HTERT RPE-1 (cell line): ENCODE data around the gene MRE11.
"Not testable (repeated sequence)": the region's sequence is repeated elsewhere in the genome, so short reads cannot be mapped to it uniquely, and the experiment has no call there.

Experiments
- in situ Hi-C: fragments of 300-500 bp; cut with MboI; formaldehyde crosslinking; loops from 4 replicates; pipeline ENCODE4 v1.14.3; 2020; ENCODE audit warnings: low sequenced_read_pairs

The MRE11 gene

DNA sequence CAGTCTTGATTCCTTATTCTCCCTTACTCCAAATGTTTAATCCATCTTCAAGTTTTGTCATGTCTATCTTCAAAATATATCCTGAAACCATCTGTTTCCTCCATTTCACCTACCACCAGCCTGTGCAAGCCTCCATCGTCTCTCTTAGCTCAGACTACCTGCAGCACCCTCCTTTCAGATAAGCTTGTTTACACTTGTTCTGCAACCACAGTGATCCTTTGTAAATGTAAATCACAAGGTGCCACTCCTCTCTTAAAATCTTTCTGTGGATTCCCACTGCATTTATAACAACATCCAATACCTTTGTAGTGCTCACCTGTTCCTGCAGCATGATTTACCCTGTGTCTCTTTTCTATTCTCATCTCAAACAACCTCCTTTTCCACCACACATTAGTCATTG is 60.6 kb downstream of the MRE11 start:
- in situ Hi-C loops: no loop called here

DNA sequence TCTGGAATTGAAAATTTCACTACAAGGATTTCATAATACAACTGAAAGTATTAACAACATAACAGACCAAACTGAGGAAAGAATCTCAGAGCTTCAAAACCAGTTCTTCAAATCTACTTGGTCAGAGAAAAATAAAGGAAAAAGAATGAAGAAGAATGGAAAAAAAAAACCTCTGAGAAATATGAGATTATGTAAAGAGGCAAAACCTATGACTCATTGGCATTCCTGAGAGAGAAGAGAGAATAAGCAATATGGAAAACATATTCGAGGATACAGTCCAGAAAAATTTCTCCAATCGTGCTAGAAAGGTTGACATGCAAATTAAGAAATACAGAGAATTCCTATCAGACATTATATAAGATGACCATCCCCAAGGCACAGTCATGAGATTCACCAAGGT is 69.0 kb downstream of the MRE11 start:
- in situ Hi-C loops: no loop called here

GRCh38 chr11:94424011-94424410 is 69.6 kb downstream of the MRE11 start:
- in situ Hi-C loops: no loop called here

DNA sequence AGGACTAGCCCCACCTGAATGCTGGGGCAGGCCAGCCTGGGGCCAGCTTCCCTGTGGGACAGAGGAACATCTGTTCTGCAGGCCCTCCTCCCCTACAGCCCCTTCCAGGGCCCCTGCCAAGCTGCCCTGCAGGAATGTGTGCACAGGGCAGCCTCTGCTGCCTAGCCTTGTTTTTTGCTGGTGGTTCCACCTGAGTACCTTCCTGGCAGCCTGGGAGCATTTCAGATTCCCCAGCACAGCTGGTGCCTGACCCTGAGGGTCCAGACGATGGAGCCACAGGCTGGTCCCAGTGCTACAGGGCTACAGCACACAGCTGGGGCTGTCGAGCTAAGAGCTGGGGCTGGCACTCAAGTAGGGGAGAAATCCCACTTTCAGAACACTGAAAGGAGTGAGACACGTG is 70.1 kb downstream of the MRE11 start:
- in situ Hi-C loops: no loop called here

- in situ Hi-C loops: no loop called here
Measured at GRCh38 chr11:94418123-94418765, 75.4 kb downstream of the MRE11 start.

- in situ Hi-C loops: no loop called here
Measured at GRCh38 chr11:94417386-94417987, 76.2 kb downstream of the MRE11 start.

GRCh38 chr11:94405062-94405833 is 88.4 kb downstream of the MRE11 start:
- in situ Hi-C loops: no loop called here

- in situ Hi-C loops: no loop called here
Measured at GRCh38 chr11:94402355-94402754, 91.3 kb downstream of the MRE11 start.

GRCh38 chr11:94401773-94402265 is 91.8 kb downstream of the MRE11 start:
- in situ Hi-C loops: no loop called here

DNA sequence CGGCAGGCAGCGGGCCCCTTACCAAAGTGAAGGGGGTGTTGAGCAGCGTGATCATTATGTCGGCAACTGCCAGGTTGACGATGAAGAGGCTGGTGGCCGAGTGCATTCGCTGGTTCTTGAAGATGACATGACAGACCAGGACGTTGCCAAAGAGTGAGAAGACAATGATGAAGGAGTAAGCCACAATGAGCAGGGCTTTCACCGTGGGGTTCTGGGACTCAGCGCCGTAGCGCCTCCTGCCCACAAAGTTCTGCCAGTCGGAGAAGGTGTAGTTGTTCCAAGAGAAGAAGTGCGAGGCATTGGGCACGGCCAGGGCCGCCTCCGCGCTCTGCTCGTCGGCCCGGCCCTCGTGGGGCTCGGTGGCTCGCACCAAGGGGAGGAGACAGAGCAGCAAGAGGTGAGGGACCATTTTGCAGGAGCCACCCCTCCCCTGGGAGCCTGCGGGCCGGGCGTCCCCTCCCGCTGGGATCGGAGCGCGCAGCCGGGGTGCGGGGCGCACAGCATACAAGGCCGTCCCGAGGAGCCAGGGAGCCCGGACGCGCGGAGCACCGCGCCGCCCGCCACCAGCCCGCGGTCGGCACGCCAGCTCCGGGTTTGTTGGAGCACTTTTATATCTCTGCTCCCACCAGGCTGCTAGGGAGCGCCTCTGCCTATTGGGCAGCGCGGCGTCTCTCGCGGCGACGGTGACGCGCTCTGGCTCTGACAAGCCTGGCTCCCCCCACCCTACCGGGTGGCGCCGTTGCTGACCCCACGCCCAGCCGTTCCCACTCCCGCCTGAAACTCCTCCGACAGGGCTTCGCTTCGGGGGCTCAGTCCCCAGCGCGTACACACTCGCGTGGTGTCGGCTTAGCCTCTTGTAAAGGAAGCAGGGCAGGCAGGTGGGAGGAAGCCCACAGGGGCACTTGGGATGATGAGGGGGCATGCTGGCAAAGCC is 92.5 kb downstream of the MRE11 start, which contains the start of gene GPR83:
TSS of gene GPR83 (minus strand) at position 581 of the 934 bp plus-strand sequence. CDS start at position 409, 172 bp downstream.
- in situ Hi-C loops: no loop called here

DNA sequence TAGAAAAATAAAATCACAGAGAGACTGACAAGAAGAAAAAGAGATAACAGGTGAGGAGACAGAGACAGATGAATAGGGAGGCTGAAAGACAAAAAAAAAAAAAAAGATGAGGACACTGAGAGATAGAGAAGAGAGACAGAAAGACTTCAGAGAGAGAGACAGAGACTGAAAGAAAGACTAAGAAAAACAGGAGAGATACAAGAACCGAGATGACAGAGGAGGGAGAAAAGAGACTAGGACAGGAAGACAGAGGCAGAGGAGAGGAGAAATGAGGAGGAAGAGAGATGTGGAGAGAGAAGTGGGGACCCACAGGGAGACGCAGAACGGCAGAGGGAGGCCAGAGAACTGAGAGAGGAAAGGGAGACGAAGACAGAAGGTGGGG is 93.2 kb downstream of the MRE11 start:
- in situ Hi-C loops: no loop called here

GRCh38 chr11:94400050-94400449 is 93.6 kb downstream of the MRE11 start:
- in situ Hi-C loops: no loop called here

DNA sequence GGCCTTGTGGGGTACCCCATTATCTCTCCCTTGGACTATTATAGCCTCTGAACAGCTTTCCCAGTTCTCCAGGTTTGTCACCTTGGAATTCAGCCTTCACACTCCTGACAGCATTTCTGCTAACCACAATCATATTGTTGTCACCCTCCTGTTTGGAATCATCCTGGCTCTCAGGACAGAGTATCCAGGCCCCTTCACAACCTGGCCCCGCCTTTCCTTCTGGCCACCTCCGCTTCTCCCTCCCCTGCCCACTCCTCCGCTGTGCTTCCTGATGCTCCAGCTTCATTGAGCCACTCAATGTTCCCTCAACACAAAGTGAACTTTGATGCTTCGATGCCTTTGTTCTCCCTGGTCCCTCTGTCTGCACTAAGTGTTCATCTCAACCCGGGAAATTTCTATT is 95.5 kb downstream of the MRE11 start:
- in situ Hi-C loops: no loop called here

DNA sequence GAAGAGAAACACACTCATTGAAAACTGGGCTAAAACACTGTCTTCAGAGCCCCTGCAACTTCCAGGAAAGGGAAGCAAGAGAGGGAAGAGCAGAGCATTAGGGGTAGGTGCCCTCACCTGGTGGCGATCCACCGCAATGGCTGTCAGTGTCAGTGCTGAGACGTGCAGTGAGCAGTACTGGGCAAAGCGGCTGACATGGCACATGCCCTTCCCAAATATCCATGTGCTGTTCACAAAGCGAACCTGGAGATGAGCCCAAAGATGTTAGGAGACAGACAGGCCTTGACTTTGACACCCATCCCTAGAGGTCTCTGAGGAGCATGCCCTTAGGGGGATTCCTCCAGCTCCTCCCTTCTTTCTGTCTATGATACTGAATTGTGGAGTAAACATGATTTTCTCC is 97.4 kb downstream of the MRE11 start:
- in situ Hi-C loops: no loop called here

DNA sequence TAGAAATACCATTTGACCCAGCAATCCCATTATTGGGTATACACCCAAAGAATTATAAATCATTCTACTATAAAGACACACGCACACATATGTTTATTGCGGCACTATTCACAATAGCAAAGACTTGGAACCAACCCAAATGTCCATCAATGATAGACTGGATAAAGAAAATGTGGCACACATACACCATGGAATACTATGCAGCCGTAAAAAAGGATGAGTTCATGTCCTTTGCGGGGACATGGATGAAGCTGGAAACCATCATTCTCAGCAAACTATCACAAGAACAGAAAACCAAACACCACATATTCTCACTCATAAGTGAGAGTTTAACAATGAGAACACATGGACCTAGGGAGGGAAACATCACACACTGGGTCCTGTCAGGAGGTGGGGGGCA is 101.7 kb downstream of the MRE11 start:
- in situ Hi-C loops: not testable (repeated sequence)

- in situ Hi-C loops: no loop called here
Measured at GRCh38 chr11:94379613-94380012, 114.0 kb downstream of the MRE11 start.

GRCh38 chr11:94376841-94377240 is 116.8 kb downstream of the MRE11 start:
- in situ Hi-C loops: no loop called here

DNA sequence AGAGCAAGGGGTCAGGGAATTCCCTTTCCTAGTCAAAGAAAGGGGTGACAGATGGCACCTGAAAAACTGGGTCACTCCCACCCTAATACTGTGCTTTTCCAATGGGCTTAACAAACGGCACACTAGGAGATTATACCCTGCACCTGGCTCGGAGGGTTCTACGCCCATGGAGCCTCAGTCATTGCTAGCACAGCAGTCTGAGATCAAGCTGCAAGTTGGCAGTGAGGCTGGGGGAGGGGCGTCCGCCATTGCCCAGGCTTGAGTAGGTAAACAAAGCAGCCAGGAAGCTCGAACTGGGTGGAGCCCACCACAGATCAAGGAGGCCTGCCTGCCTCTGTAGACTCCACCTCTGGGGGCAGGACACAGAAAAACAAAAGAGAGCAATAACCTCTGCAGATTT is 123.1 kb downstream of the MRE11 start:
- in situ Hi-C loops: not testable (repeated sequence)
